DND-41 (cell line): Measurements from ENCODE around the gene POLE3.

Experiments
- ATAC-seq: fragments of 200-7000 bp; cut with Tn5 transposase; 3 replicates; pipeline ENCODE4 v1.9.1; 2021; ENCODE audit warnings: low read depth; ENCODE audit not compliant: insufficient read depth
- DNase-seq: peaks from one replicate; pipeline ENCODE4 v3.0.0-alpha.2; 2020
- H2AFZ ChIP-seq: 2 replicates; pipeline ENCODE4 v1.6.0; 2012; ENCODE audit warnings: low read depth, low read length
- H3K27ac ChIP-seq: 2 replicates; pipeline ENCODE4 v1.5.1; 2012; ENCODE audit warnings: low read length, inconsistent platforms
- H3K27me3 ChIP-seq: fragments of 200-600 bp; sonication (generic); 2 replicates; pipeline ENCODE4 v1.6.0; 2012; ENCODE audit warnings: low read length, mild to moderate bottlenecking, inconsistent platforms; ENCODE audit not compliant: insufficient read depth, poor library complexity
- H3K36me3 ChIP-seq: 2 replicates; pipeline ENCODE4 v1.5.1; 2012; ENCODE audit warnings: low read length, inconsistent platforms; ENCODE audit not compliant: insufficient read depth
- H3K4me1 ChIP-seq: 2 replicates; pipeline ENCODE4 v1.5.1; 2012; ENCODE audit warnings: mild to moderate bottlenecking, low read length; ENCODE audit not compliant: insufficient read depth
- H3K4me2 ChIP-seq: 2 replicates; pipeline ENCODE4 v1.6.0; 2012; ENCODE audit warnings: mild to moderate bottlenecking, moderate library complexity, low read length, inconsistent platforms; ENCODE audit not compliant: insufficient read depth
- H3K4me3 ChIP-seq, 2 experiments: fragments of 200-600 bp in 1 of 2; shearing (Covaris generic) in 1 of 2; 2 replicates each; pipeline ENCODE4 v1.5.1; 2012 to 2016; ENCODE audit warnings: inconsistent platforms in 2 of 2, low read length in 2 of 2, mild to moderate bottlenecking in 2 of 2, low read depth in 1 of 2, moderate library complexity in 1 of 2
- H3K79me2 ChIP-seq: 2 replicates; pipeline ENCODE4 v1.6.0; 2012; ENCODE audit warnings: low read length, inconsistent platforms; ENCODE audit not compliant: insufficient read depth
- H3K9ac ChIP-seq: 2 replicates; pipeline ENCODE4 v1.6.0; 2012; ENCODE audit warnings: low read depth, mild to moderate bottlenecking, inconsistent platforms, low read length, moderate library complexity
- H3K9me3 ChIP-seq: 2 replicates; pipeline ENCODE4 v1.5.1; 2012; ENCODE audit warnings: low read length, moderate library complexity, mild to moderate bottlenecking, inconsistent platforms; ENCODE audit not compliant: insufficient read depth, severe bottlenecking
- H4K20me1 ChIP-seq: 2 replicates; pipeline ENCODE4 v1.6.0; 2012; ENCODE audit warnings: low read length; ENCODE audit not compliant: insufficient read depth
- CTCF ChIP-seq: IDR thresholded peaks from 2 replicates; pipeline ENCODE4 v1.5.1; 2012; ENCODE audit warnings: borderline replicate concordance, low read length, moderate library complexity, mild to moderate bottlenecking; ENCODE audit not compliant: poor library complexity, severe bottlenecking; ENCODE audit errors: extremely low read depth
- EZH2 ChIP-seq: IDR thresholded peaks from 3 replicates; pipeline ENCODE4 v1.6.1; 2012; ENCODE audit warnings: borderline replicate concordance, low read depth, mild to moderate bottlenecking, moderate library complexity, low read length, inconsistent platforms; ENCODE audit not compliant: severe bottlenecking

POLE3 gene

GRCh38 chr9:113376634-113377567 is 33.6 kb downstream of the POLE3 start, which contains the start of gene HDHD3:
Gene HDHD3 (minus strand): TSS chr9:113376986. CDS start chr9:113374354, 2,632 bp downstream.
- H3K27ac ChIP-seq = peak within 1 kb of the TSS; percentile 66
- DNase-seq (peak; percentile 76), ATAC-seq (peak; percentile 91)
- H3K4me1 ChIP-seq = peaks cover 19% of the 10 kb centered on the region
- H3K9ac ChIP-seq = peak within 1 kb of the TSS; percentile 67
- peak within 1 kb of the TSS; percentile 93 for H2AFZ ChIP-seq
- peaks cover 18% of the 10 kb centered on the region for H3K36me3 ChIP-seq
- no peaks in the 10 kb centered on the region for H4K20me1 ChIP-seq
- H3K9me3 ChIP-seq = no peaks in the 10 kb centered on the region
- peak within 1 kb of the TSS; percentile 81 to 91; a peak in 3 of 4 replicates for H3K4me3 ChIP-seq
- no peak for TF ChIP-seq EZH2
- no peak for TF ChIP-seq CTCF
- no peaks in the 10 kb centered on the region for H3K27me3 ChIP-seq
- H3K4me2 ChIP-seq = peak within 1 kb of the TSS; percentile 90
- peaks cover 4% of the 10 kb centered on the region; the same call in 1 of the 2 replicates for H3K79me2 ChIP-seq

- Histone ChIP-seq H4K20me1 (no peaks in the 10 kb centered on the region), H3K27ac (no peak overlapping the region), H3K4me1 (peaks cover 19% of the 10 kb centered on the region), H2AFZ (no peak overlapping the region), H3K9ac (0 out of 2 replicates have a peak overlapping the region, but pooled peaks have one; percentile 0), H3K9me3 (no peaks in the 10 kb centered on the region), H3K36me3 (peaks cover 18% of the 10 kb centered on the region), H3K4me2 (peak overlapping the region; percentile 90; the same call in 1 of the 2 replicates), H3K79me2 (peaks cover 4% of the 10 kb centered on the region; the same call in 1 of the 2 replicates), H3K27me3 (no peaks in the 10 kb centered on the region), H3K4me3 (peak overlapping the region in 1 of 2 experiments; percentile 39; a peak in 2 of 4 replicates)
- no peak for DNase-seq
- ATAC-seq = no peak
- TF ChIP-seq CTCF = no peak
Measured at GRCh38 chr9:113375057-113376023, 35.1 kb downstream of the POLE3 start.

GRCh38 chr9:113373676-113374392 is 36.6 kb downstream of the POLE3 start:
- Histone ChIP-seq H3K4me1 (peaks cover 19% of the 10 kb centered on the region), H3K9me3 (no peaks in the 10 kb centered on the region), H3K9ac (no peak overlapping the region), H3K27me3 (no peaks in the 10 kb centered on the region), H3K4me2 (no peak overlapping the region), H2AFZ (no peak overlapping the region), H3K36me3 (peaks cover 18% of the 10 kb centered on the region), H4K20me1 (no peaks in the 10 kb centered on the region), H3K4me3 (no peak overlapping the region), H3K79me2 (peaks cover 4% of the 10 kb centered on the region; the same call in 1 of the 2 replicates), H3K27ac (no peak overlapping the region)
- ATAC-seq = no peak
- TF ChIP-seq CTCF (no peak), EZH2 (no peak)
- DNase-seq = no peak
